Measurements from ENCODE around the gene DIS3L2. TPM values are rescaled to one million over a fixed set of nuclear protein-coding genes. Genes with fewer than 3 reads are reported as not detected.

DIS3L2 gene
- polyA plus RNA-seq, 1 experiment: 8.2 TPM

- TF ChIP-seq CTCF (IDR thresholded peaks at IDR 0.05; ENCODE audit: low read depth, low read length): no peak
- no peak for DNase-seq (ENCODE audit: low read depth, low spot score)
- H3K27me3 ChIP-seq (ENCODE audit: control insufficient read depth, insufficient read depth, low read length): peaks cover 62% of the 10 kb centered on the region
- POLR2A ChIA-PET: no interaction called here
- no peak overlapping the region for H3K4me3 ChIP-seq (ENCODE audit: low read depth, low read length)
- no peak overlapping the region for H3K27ac ChIP-seq (ENCODE audit: low read depth, low read length)
- CTCF ChIA-PET: interaction anchor here (0.6 kb wide), 1 partner anchor 209 kb away, joined by 3 read pairs; no protein-coding TSS in a partner anchor
- no peaks in the 10 kb centered on the region; the same call in 1 of the 2 replicates for H3K9me3 ChIP-seq (ENCODE audit: control insufficient read depth, insufficient read depth, low read length)
Measured at GRCh38 chr2:231931481-231931915, 30.0 kb upstream of the DIS3L2 start.

- Histone ChIP-seq H3K27me3 (ENCODE audit: control insufficient read depth, insufficient read depth, low read length) (peaks cover 51% of the 10 kb centered on the region), H3K27ac (ENCODE audit: low read depth, low read length) (no peak overlapping the region), H3K9me3 (ENCODE audit: control insufficient read depth, insufficient read depth, low read length) (no peaks in the 10 kb centered on the region; the same call in 1 of the 2 replicates), H3K4me3 (ENCODE audit: low read depth, low read length) (no peak overlapping the region)
- ChIA-PET CTCF (no interaction called here), POLR2A (no interaction called here)
- TF ChIP-seq CTCF (IDR thresholded peaks at IDR 0.05; ENCODE audit: low read depth, low read length): no peak
- no peak for DNase-seq (ENCODE audit: low read depth, low spot score)
Measured at GRCh38 chr2:231932711-231932970, 28.9 kb upstream of the DIS3L2 start.

GRCh38 chr2:231932985-231933915 lies 28.3 kb upstream of the DIS3L2 start:
- DNase-seq (ENCODE audit: low read depth, low spot score): no peak
- TF ChIP-seq CTCF (IDR thresholded peaks at IDR 0.05; ENCODE audit: low read depth, low read length): peak; percentile 20
- no peak overlapping the region for H3K4me3 ChIP-seq (ENCODE audit: low read depth, low read length)
- H3K27me3 ChIP-seq (ENCODE audit: control insufficient read depth, insufficient read depth, low read length): peaks cover 45% of the 10 kb centered on the region
- H3K9me3 ChIP-seq (ENCODE audit: control insufficient read depth, insufficient read depth, low read length): no peaks in the 10 kb centered on the region; the same call in 1 of the 2 replicates
- ChIA-PET CTCF (no interaction called here), POLR2A (interaction anchor here (0.7 kb wide), 1 partner anchor 883 kb away, joined by 3 read pairs; no protein-coding TSS in a partner anchor)
- H3K27ac ChIP-seq (ENCODE audit: low read depth, low read length): no peak overlapping the region

GRCh38 chr2:231933916-231934401 lies 27.6 kb upstream of the DIS3L2 start:
- CTCF ChIA-PET: no interaction called here
- no peaks in the 10 kb centered on the region; the same call in 1 of the 2 replicates for H3K9me3 ChIP-seq (ENCODE audit: control insufficient read depth, insufficient read depth, low read length)
- H3K27ac ChIP-seq (ENCODE audit: low read depth, low read length): no peak overlapping the region
- TF ChIP-seq CTCF (IDR thresholded peaks at IDR 0.05; ENCODE audit: low read depth, low read length): no peak
- no peak for DNase-seq (ENCODE audit: low read depth, low spot score)
- H3K27me3 ChIP-seq (ENCODE audit: control insufficient read depth, insufficient read depth, low read length): peaks cover 41% of the 10 kb centered on the region
- POLR2A ChIA-PET: interaction anchor here (0.7 kb wide), 1 partner anchor 884 kb away, joined by 3 read pairs; no protein-coding TSS in a partner anchor
- H3K4me3 ChIP-seq (ENCODE audit: low read depth, low read length): no peak overlapping the region

Data from AG04450 (cell line).